Measurements from ENCODE around the gene KRT85.

DNA sequence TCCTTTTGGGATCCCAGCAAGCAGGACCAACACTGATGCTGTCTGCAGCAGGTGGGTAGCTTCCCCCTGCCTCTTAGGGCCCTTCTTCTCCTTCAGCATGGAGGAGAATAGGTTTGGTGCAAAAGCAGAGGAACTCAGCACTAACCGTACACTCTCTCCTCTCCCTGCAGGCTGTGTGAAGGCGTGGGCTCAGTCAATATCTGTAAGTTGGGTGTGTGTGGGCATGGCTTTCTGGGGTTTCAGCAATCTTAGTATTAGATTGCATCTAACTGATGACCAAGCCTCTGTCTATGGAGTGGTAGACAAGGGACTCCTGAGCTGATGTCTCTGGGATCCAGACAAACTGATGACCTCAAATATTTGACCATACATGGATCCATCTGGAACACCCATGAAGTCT is 14.3 kb downstream of the KRT85 start:
- TF ChIP-seq POLR2AphosphoS5 (IDR thresholded peaks at IDR 0.05; ENCODE audit: insufficient read depth, low read depth, low read length) (no peak), POLR2A (IDR thresholded peaks at IDR 0.05; ENCODE audit: low read depth, low read length) (no peak), EZH2 (IDR thresholded peaks at IDR 0.05; ENCODE audit: borderline replicate concordance, low read depth, low read length, severe bottlenecking) (no peak), JUN (IDR thresholded peaks at IDR 0.05; ENCODE audit: borderline replicate concordance, insufficient read depth, insufficient read length, low read depth) (no peak), GATA2 (IDR thresholded peaks at IDR 0.05; ENCODE audit: insufficient read depth, insufficient read length, low read depth, low read length) (no peak), MYC (IDR thresholded peaks at IDR 0.05; ENCODE audit: low read depth, low read length) (no peak), FOS (IDR thresholded peaks at IDR 0.05; ENCODE audit: borderline replicate concordance, insufficient read depth, low read length) (no peak)
- TF ChIP-seq, protein P1, sequence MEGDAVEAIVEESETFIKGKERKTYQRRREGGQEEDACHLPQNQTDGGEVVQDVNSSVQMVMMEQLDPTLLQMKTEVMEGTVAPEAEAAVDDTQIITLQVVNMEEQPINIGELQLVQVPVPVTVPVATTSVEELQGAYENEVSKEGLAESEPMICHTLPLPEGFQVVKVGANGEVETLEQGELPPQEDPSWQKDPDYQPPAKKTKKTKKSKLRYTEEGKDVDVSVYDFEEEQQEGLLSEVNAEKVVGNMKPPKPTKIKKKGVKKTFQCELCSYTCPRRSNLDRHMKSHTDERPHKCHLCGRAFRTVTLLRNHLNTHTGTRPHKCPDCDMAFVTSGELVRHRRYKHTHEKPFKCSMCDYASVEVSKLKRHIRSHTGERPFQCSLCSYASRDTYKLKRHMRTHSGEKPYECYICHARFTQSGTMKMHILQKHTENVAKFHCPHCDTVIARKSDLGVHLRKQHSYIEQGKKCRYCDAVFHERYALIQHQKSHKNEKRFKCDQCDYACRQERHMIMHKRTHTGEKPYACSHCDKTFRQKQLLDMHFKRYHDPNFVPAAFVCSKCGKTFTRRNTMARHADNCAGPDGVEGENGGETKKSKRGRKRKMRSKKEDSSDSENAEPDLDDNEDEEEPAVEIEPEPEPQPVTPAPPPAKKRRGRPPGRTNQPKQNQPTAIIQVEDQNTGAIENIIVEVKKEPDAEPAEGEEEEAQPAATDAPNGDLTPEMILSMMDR (IDR thresholded peaks at IDR 0.05; ENCODE audit: extremely low read depth in 1 of 2, insufficient read depth in 1 of 2, low read depth in 1 of 2, low read length in 2 of 2), result no peak
- TF ChIP-seq, protein P2, sequence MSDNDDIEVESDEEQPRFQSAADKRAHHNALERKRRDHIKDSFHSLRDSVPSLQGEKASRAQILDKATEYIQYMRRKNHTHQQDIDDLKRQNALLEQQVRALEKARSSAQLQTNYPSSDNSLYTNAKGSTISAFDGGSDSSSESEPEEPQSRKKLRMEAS (IDR thresholded peaks at IDR 0.05; ENCODE audit: insufficient read depth, insufficient read length), result no peak

Data from endothelial cell of umbilical vein (primary cell).